IPS-15b (cell line): ENCODE results near the gene SKIC3.

Experiments
- H3K27me3 ChIP-seq: one replicate; pipeline ENCODE4 v1.6.1; 2013; ENCODE audit warnings: low read length; ENCODE audit not compliant: control insufficient read depth, insufficient read depth
- H3K36me3 ChIP-seq: one replicate; pipeline ENCODE4 v1.6.1; 2013; ENCODE audit warnings: low read length; ENCODE audit not compliant: control insufficient read depth, insufficient read depth
- H3K4me1 ChIP-seq: one replicate; pipeline ENCODE4 v1.6.1; 2013; ENCODE audit warnings: mild to moderate bottlenecking, low read length; ENCODE audit not compliant: control insufficient read depth, insufficient read depth
- H3K4me3 ChIP-seq: one replicate; pipeline ENCODE4 v1.5.1; 2013; ENCODE audit warnings: low read depth, low read length
- H3K9ac ChIP-seq: one replicate; pipeline ENCODE4 v1.6.1; 2013; ENCODE audit warnings: low read depth, mild to moderate bottlenecking, low read length
- H3K9me3 ChIP-seq: one replicate; pipeline ENCODE4 v1.6.1; 2013; ENCODE audit warnings: mild to moderate bottlenecking, low read length; ENCODE audit not compliant: control insufficient read depth, insufficient read depth

SKIC3 gene

GRCh38 chr5:95563367-95563766, 8.6 kb upstream of the SKIC3 start:
- no peaks in the 10 kb centered on the region for H3K9me3 ChIP-seq
- H3K4me3 ChIP-seq: no peak overlapping the region

GRCh38 chr5:95562282-95562681, 7.5 kb upstream of the SKIC3 start:
- Histone ChIP-seq H3K9me3 (no peaks in the 10 kb centered on the region), H3K4me1 (no peaks in the 10 kb centered on the region), H3K9ac (no peak overlapping the region), H3K36me3 (no peaks in the 10 kb centered on the region), H3K4me3 (no peak overlapping the region), H3K27me3 (no peaks in the 10 kb centered on the region)

More at GRCh38 chr5:95563367-95563766, 8.6 kb upstream of the SKIC3 start:
- no peaks in the 10 kb centered on the region for H3K36me3 ChIP-seq
- no peaks in the 10 kb centered on the region for H3K27me3 ChIP-seq
- no peak overlapping the region for H3K9ac ChIP-seq
- no peaks in the 10 kb centered on the region for H3K4me1 ChIP-seq

GRCh38 chr5:95557841-95558240, 3.1 kb upstream of the SKIC3 start:
- Histone ChIP-seq H3K4me1 (peaks cover 4% of the 10 kb centered on the region), H3K4me3 (no peak overlapping the region), H3K9ac (no peak overlapping the region), H3K36me3 (no peaks in the 10 kb centered on the region), H3K27me3 (no peaks in the 10 kb centered on the region), H3K9me3 (no peaks in the 10 kb centered on the region)

- H3K9me3 ChIP-seq: no peaks in the 10 kb centered on the region
- H3K9ac ChIP-seq: peak overlapping the region; percentile 75
- peak overlapping the region; percentile 76 for H3K4me3 ChIP-seq
- no peaks in the 10 kb centered on the region for H3K36me3 ChIP-seq
- H3K27me3 ChIP-seq: no peaks in the 10 kb centered on the region
- peaks cover 4% of the 10 kb centered on the region for H3K4me1 ChIP-seq
Observed at GRCh38 chr5:95555553-95555952, 776 bp upstream of the SKIC3 start.

- Histone ChIP-seq H3K27me3 (no peaks in the 10 kb centered on the region), H3K9ac (peak overlapping the region; percentile 62), H3K9me3 (no peaks in the 10 kb centered on the region), H3K4me3 (peak overlapping the region; percentile 76), H3K36me3 (no peaks in the 10 kb centered on the region), H3K4me1 (peaks cover 4% of the 10 kb centered on the region)
Observed at GRCh38 chr5:95554331-95554646, 488 bp downstream of the SKIC3 start.

GRCh38 chr5:95549030-95549429, 5.7 kb downstream of the SKIC3 start:
- H3K4me1 ChIP-seq: no peaks in the 10 kb centered on the region

GRCh38 chr5:95543017-95543705, 11.6 kb downstream of the SKIC3 start:
- no peaks in the 10 kb centered on the region for H3K27me3 ChIP-seq
- no peaks in the 10 kb centered on the region for H3K4me1 ChIP-seq
- H3K4me3 ChIP-seq: no peak overlapping the region
- no peak overlapping the region for H3K9ac ChIP-seq
- H3K9me3 ChIP-seq: no peaks in the 10 kb centered on the region
- peaks cover 2% of the 10 kb centered on the region for H3K36me3 ChIP-seq

More at GRCh38 chr5:95549030-95549429, 5.7 kb downstream of the SKIC3 start:
- Histone ChIP-seq H3K27me3 (no peaks in the 10 kb centered on the region), H3K9ac (no peak overlapping the region), H3K36me3 (no peaks in the 10 kb centered on the region), H3K4me3 (no peak overlapping the region), H3K9me3 (no peaks in the 10 kb centered on the region)

GRCh38 chr5:95537501-95537900, 17.3 kb downstream of the SKIC3 start:
- H3K9ac ChIP-seq: no peak overlapping the region
- no peaks in the 10 kb centered on the region for H3K27me3 ChIP-seq
- H3K9me3 ChIP-seq: no peaks in the 10 kb centered on the region
- peaks cover 5% of the 10 kb centered on the region for H3K4me1 ChIP-seq
- no peak overlapping the region for H3K4me3 ChIP-seq
- peaks cover 2% of the 10 kb centered on the region for H3K36me3 ChIP-seq

- H3K4me1 ChIP-seq: peaks cover 12% of the 10 kb centered on the region
- H3K9ac ChIP-seq: no peak overlapping the region
- no peaks in the 10 kb centered on the region for H3K27me3 ChIP-seq
- H3K9me3 ChIP-seq: no peaks in the 10 kb centered on the region
- H3K4me3 ChIP-seq: no peak overlapping the region
- H3K36me3 ChIP-seq: no peaks in the 10 kb centered on the region
Observed at GRCh38 chr5:95533761-95534160, 21.0 kb downstream of the SKIC3 start.

GRCh38 chr5:95533106-95533505, 21.7 kb downstream of the SKIC3 start:
- no peak overlapping the region for H3K4me3 ChIP-seq
- no peak overlapping the region for H3K9ac ChIP-seq
- no peaks in the 10 kb centered on the region for H3K27me3 ChIP-seq
- peaks cover 12% of the 10 kb centered on the region for H3K4me1 ChIP-seq
- no peaks in the 10 kb centered on the region for H3K36me3 ChIP-seq
- H3K9me3 ChIP-seq: no peaks in the 10 kb centered on the region

GRCh38 chr5:95532415-95532814, 22.4 kb downstream of the SKIC3 start:
- Histone ChIP-seq H3K36me3 (no peaks in the 10 kb centered on the region), H3K9me3 (no peaks in the 10 kb centered on the region), H3K4me3 (no peak overlapping the region), H3K4me1 (peaks cover 12% of the 10 kb centered on the region), H3K27me3 (no peaks in the 10 kb centered on the region), H3K9ac (no peak overlapping the region)

- peaks cover 12% of the 10 kb centered on the region for H3K4me1 ChIP-seq
- H3K9ac ChIP-seq: no peak overlapping the region
- no peak overlapping the region for H3K4me3 ChIP-seq
- no peaks in the 10 kb centered on the region for H3K9me3 ChIP-seq
- no peaks in the 10 kb centered on the region for H3K36me3 ChIP-seq
- H3K27me3 ChIP-seq: no peaks in the 10 kb centered on the region
Observed at GRCh38 chr5:95531491-95531890, 23.3 kb downstream of the SKIC3 start.
